ENCODE measurements around the gene CCDC141.

DNA sequence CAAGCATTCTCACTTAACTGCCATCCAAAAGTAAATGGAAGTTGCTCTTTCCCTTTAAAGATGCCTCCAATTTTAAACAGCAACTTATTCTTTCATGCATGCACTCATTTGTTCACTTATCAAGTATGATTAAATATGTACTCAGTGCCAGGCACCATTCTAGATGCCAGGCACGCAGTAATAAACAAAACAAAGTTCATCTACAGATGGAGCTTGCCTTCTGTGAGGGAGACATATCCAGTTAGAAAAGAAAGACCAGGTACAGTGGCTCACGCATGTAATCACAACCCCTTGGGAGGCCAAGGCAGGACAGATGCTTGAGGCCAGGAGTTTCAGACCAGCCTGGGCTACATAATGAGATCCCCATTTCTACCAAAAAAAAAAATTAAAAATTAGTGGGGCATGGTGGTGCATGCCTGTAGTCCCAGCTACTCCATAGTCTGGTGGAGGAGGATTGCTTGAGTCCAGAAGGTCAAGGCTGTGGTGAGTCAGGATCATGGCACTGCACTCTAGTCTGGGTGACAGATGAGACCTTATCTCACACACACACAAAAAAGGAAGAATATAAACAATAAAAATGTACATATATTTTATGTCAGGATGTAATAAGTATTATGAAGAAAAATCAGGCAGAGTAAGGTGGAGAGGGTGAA, 19.2 kb upstream of the CCDC141 start:
- TF ChIP-seq CTCF (IDR thresholded peaks at IDR 0.05): no peak
- no peak for TF ChIP-seq EP300 (IDR thresholded peaks at IDR 0.05)
- no peak for TF ChIP-seq POLR2A (IDR thresholded peaks at IDR 0.05)
